HL-60 (cell line): ENCODE results near the gene ZNF346.
A peak's percentile ranks its signal among the peaks of the same experiment; 100 is the strongest.
"Not testable (repeated sequence)": the region's sequence is repeated elsewhere in the genome, so short reads cannot be mapped to it uniquely, and the experiment has no call there.

Experiments
- DNase-seq, 2 experiments: peaks; one replicate each; pipeline ENCODE4 v3.0.0-alpha.2; 2010 to 2020; ENCODE audit warnings: low read depth in 1 of 2, low spot score in 1 of 2
- H3K27ac ChIP-seq: fragments of 250-450 bp; sonication (Bioruptor Pico); replicated peaks from 2 replicates; pipeline ENCODE4 v1.5.1; 2020; ENCODE audit warnings: mild to moderate bottlenecking, moderate library complexity
- H3K27me3 ChIP-seq: fragments of 250-450 bp; sonication (Bioruptor Pico); 2 replicates; pipeline ENCODE4 v1.5.1; 2021; ENCODE audit warnings: mild to moderate bottlenecking, moderate library complexity; ENCODE audit not compliant: insufficient read depth, poor library complexity, severe bottlenecking
- H3K4me3 ChIP-seq: replicated peaks from 2 replicates; pipeline ENCODE4 v1.5.1; 2011; ENCODE audit warnings: mild to moderate bottlenecking, control low read depth, low read length; ENCODE audit not compliant: insufficient read depth
- GABPA ChIP-seq: IDR thresholded peaks from 2 replicates; pipeline ENCODE4 v1.6.1; 2012; ENCODE audit warnings: low read depth
- POLR2AphosphoS5 ChIP-seq: IDR thresholded peaks from 2 replicates; pipeline ENCODE4 v1.6.1; 2012; ENCODE audit warnings: low read depth
- SPI1 ChIP-seq: IDR thresholded peaks from 2 replicates; pipeline ENCODE4 v1.6.1; 2012; ENCODE audit warnings: low read depth, mild to moderate bottlenecking, borderline replicate concordance
- TF ChIP-seq, protein P1 (sequence below): IDR thresholded peaks from one replicate; pipeline ENCODE4 v1.5.1; 2011; ENCODE audit warnings: low read length, control low read depth, inconsistent platforms; ENCODE audit not compliant: insufficient read depth
- TF ChIP-seq, protein P2 (sequence below): IDR thresholded peaks from 2 replicates; pipeline ENCODE4 v1.6.1; 2012; ENCODE audit warnings: low read depth; ENCODE audit not compliant: insufficient replicate concordance

ZNF346 gene

DNA sequence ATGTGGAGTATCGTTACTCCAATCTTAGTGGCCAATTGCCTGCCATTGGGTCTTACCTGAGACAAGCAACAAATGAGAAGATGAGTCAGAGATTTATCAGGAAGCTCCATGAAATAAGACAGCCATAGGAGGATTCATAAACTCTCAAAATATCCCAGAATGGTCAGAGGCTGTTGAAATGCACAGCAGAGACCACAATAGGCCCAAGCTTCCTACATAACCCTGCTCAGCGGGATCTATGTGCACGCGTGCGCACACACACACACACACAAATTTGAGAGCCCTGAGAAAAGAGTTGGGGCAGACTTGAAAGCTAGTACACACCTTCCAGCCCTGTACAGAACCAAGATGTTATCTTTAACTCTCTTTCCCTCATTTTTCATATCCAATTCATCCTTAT lies 25.7 kb upstream of the ZNF346 start:
- TF ChIP-seq GABPA (no peak), POLR2AphosphoS5 (no peak), SPI1 (no peak)
- TF ChIP-seq, protein P1, sequence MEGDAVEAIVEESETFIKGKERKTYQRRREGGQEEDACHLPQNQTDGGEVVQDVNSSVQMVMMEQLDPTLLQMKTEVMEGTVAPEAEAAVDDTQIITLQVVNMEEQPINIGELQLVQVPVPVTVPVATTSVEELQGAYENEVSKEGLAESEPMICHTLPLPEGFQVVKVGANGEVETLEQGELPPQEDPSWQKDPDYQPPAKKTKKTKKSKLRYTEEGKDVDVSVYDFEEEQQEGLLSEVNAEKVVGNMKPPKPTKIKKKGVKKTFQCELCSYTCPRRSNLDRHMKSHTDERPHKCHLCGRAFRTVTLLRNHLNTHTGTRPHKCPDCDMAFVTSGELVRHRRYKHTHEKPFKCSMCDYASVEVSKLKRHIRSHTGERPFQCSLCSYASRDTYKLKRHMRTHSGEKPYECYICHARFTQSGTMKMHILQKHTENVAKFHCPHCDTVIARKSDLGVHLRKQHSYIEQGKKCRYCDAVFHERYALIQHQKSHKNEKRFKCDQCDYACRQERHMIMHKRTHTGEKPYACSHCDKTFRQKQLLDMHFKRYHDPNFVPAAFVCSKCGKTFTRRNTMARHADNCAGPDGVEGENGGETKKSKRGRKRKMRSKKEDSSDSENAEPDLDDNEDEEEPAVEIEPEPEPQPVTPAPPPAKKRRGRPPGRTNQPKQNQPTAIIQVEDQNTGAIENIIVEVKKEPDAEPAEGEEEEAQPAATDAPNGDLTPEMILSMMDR, result no peak
- TF ChIP-seq, protein P2, sequence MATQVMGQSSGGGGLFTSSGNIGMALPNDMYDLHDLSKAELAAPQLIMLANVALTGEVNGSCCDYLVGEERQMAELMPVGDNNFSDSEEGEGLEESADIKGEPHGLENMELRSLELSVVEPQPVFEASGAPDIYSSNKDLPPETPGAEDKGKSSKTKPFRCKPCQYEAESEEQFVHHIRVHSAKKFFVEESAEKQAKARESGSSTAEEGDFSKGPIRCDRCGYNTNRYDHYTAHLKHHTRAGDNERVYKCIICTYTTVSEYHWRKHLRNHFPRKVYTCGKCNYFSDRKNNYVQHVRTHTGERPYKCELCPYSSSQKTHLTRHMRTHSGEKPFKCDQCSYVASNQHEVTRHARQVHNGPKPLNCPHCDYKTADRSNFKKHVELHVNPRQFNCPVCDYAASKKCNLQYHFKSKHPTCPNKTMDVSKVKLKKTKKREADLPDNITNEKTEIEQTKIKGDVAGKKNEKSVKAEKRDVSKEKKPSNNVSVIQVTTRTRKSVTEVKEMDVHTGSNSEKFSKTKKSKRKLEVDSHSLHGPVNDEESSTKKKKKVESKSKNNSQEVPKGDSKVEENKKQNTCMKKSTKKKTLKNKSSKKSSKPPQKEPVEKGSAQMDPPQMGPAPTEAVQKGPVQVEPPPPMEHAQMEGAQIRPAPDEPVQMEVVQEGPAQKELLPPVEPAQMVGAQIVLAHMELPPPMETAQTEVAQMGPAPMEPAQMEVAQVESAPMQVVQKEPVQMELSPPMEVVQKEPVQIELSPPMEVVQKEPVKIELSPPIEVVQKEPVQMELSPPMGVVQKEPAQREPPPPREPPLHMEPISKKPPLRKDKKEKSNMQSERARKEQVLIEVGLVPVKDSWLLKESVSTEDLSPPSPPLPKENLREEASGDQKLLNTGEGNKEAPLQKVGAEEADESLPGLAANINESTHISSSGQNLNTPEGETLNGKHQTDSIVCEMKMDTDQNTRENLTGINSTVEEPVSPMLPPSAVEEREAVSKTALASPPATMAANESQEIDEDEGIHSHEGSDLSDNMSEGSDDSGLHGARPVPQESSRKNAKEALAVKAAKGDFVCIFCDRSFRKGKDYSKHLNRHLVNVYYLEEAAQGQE, result no peak
- no peak overlapping the region for H3K4me3 ChIP-seq
- peak; percentile 16 to 45 for DNase-seq
- no peaks in the 10 kb centered on the region for H3K27me3 ChIP-seq
- peak overlapping the region; percentile 91 for H3K27ac ChIP-seq

DNA sequence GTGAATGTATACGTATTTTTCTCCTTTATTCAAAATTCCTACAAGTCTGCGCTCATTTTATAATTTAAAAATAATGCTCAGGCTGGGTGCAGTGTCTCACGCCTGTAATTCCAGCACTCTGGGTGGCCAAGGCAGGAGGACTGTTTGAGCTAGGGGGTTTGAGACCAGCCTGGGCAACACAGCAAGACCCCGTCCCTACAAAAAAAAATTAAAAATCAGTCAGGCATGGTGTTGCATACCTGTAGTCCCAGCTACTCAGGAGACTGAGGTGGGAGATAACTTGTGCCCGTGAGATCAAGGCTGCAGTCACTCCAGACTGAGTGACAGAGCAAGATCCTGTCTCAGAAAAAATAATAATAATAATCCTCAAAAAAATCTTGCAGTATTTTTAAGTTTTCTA lies 23.7 kb upstream of the ZNF346 start:
- TF ChIP-seq, protein P1, result no peak
- TF ChIP-seq, protein P2, result no peak
- no peak overlapping the region for H3K27ac ChIP-seq
- no peak for DNase-seq
- H3K4me3 ChIP-seq, result no peak overlapping the region
- no peaks in the 10 kb centered on the region for H3K27me3 ChIP-seq

DNA sequence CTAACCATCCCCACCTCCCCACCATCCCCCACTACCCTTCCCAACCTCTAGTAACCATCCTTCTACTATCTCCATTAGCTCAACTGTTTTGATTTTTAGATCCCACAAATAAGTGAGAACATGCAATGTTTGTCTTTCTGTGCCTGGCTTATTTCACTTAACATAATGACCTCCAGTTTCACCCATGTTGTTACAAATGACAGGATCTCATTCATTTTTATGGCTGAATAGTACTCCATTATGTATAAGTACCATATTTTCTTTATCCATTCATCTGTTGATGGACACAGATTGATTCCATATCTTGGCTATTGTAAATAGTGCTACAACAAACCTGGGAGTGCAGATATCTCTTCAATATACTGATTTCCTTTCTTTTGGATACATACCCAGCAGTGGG lies 23.0 kb upstream of the ZNF346 start:
- not testable (repeated sequence) for DNase-seq, H3K4me3 ChIP-seq, H3K27ac ChIP-seq, H3K27me3 ChIP-seq

DNA sequence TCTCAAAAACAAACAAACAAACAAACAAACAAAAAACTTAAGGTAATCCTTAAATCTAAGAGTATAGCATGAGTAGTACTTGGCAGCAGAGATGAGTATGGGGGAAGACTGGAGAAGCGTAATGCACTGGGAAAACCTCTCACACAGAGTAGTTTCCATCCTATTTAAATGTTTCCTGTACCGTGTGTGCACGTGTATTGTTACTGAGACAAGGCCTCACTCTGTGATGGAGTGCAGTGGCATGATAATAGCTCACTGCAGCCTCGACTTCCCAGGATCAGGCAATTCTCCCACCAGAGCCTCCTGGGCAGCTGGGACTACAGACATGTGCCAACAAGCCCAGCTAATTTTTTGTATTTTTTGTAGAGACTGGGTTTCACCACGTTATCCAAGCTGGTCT lies 18.8 kb upstream of the ZNF346 start:
- no peak for DNase-seq
- Histone ChIP-seq H3K27me3 (no peaks in the 10 kb centered on the region), H3K27ac (no peak overlapping the region), H3K4me3 (no peak overlapping the region)
- TF ChIP-seq, protein P2, result no peak
- no peak for TF ChIP-seq GABPA
- TF ChIP-seq POLR2AphosphoS5, result no peak
- no peak for TF ChIP-seq SPI1
- TF ChIP-seq, protein P1, result no peak
